ENCODE measurements around the gene PGF. TPM values are rescaled to one million over a fixed set of nuclear protein-coding genes. Genes with fewer than 3 reads are reported as not detected.
A peak's percentile ranks its signal among the peaks of the same experiment; 100 is the strongest.

The PGF gene
- total and polyA plus RNA-seq, 2 of the 13 experiments (the other 11 are each of a cell fraction or from before 2014, with no cell fraction given), result 10.7 to 27.5 TPM

DNA sequence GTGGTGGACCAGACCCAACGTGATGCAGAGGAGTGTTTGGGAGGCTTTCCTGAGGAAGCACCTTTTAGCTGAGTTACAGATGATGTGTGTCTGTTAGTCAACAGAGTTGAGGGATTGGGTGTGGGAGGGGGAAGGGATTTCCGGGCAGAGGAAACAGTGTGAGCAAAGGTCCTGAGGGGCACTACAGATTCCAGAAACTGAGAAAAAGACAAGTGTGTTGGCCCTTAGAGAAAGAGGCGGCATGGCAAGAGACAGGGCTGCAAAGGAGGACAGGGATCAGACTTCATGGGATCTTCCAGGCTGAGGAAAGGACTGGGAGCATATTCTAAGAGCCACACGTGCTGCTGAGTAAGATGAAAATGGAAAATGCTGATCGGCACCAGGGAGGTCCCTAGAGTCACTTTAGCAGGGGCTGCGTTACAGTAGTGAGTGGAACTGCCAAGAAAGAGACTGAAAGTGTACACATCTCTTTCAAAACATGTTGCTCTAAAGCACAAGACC is 22.9 kb downstream of the PGF start:
- intact Hi-C loops (cut with micrococcal nuclease; ENCODE audit: unreplicated experiment) (no loop called here), in situ Hi-C loops (cut with HindIII; ENCODE audit: extremely low pct_ligation_motif_present, low pct_unique_long_range_greater_than_20kb) (no loop called here)
- ATAC-seq (peak; percentile 41), DNase-seq (ENCODE audit: low spot score) (no peak), FAIRE-seq (peak; percentile 47)
- Histone ChIP-seq H3K79me2 (ENCODE audit: insufficient read depth, low read length) (no peaks in the 10 kb centered on the region), H3K4me2 (ENCODE audit: low read depth, low read length) (peak overlapping the region; percentile 87), H4K20me1 (ENCODE audit: insufficient read depth, low read length) (no peaks in the 10 kb centered on the region), H3K27me3 (ENCODE audit: control insufficient read depth in 1 of 2, insufficient read depth in 2 of 2, low read length in 2 of 2) (peaks cover 0 to 2% of the 10 kb centered on the region in 2 experiments; a peak in 2 of 5 replicates), H3K36me3 (replicated peaks in 1 of 2; ENCODE audit: control insufficient read depth in 1 of 2, insufficient read depth in 2 of 2, low read length in 2 of 2) (no peaks in the 10 kb centered on the region), H3K27ac (ENCODE audit: extremely low read length, insufficient read depth, low read length) (no peak overlapping the region), H3K4me1 (ENCODE audit: insufficient read depth, low read length) (peaks cover 39% of the 10 kb centered on the region), H2AFZ (ENCODE audit: low read length) (peak overlapping the region; percentile 100), H3K9ac (ENCODE audit: insufficient read depth, low read depth, low read length) (peak overlapping the region; percentile 46), H3K4me3 (replicated peaks in 1 of 3; ENCODE audit: insufficient read depth in 1 of 3, low read depth in 2 of 3, low read length in 3 of 3) (peak overlapping the region; percentile 5 to 61 (median 49); a peak in 5 of 6 replicates), H3K9me3 (ENCODE audit: low read length) (no peaks in the 10 kb centered on the region)
- ChIA-PET POLR2A (interaction anchor here (2.5 kb wide), 1 partner anchor 10 kb away, joined by 10 read pairs; the partner anchor contains the start of gene RPS6KL1), CTCF (ENCODE audit: low intra/inter-chr PET ratio, low total read pairs) (no interaction called here)
- under 1% methylated on average over 6 of the region's 6 CpGs for WGBS (ENCODE audit: low lambda C conversion rate)
- no TSS peak for BruUV-seq (replicated peaks)
- TF ChIP-seq NR2F6 (IDR thresholded peaks at IDR 0.05) (no peak), NR2F6 (CRISPR knock-in tag; IDR thresholded peaks at IDR 0.05) (peak; percentile 32; the same call in 1 of the 2 replicates), ZNF564 (CRISPR knock-in tag; IDR thresholded peaks at IDR 0.05) (no peak), MEIS2 (CRISPR knock-in tag; IDR thresholded peaks at IDR 0.05) (peak; percentile 54; the same call in 1 of the 2 replicates), FOXP1 (IDR thresholded peaks at IDR 0.05) (no peak), FOXP1 (CRISPR knock-in tag; IDR thresholded peaks at IDR 0.05) (peak; percentile 40; the same call in 1 of the 2 replicates), FOXA1 (IDR thresholded peaks at IDR 0.05) (no peak), FOXA1 (CRISPR knock-in tag; IDR thresholded peaks at IDR 0.05) (0 out of 2 replicates have a peak, but pooled peaks have one; percentile 17), AGO2 (optimal IDR thresholded peaks at IDR 0.05; ENCODE audit: low read depth, low read length) (no peak), LCORL (IDR thresholded peaks at IDR 0.05) (no peak), LCORL (CRISPR knock-in tag; IDR thresholded peaks at IDR 0.05) (peak; percentile 68), ZNF83 (CRISPR knock-in tag; IDR thresholded peaks at IDR 0.05; ENCODE audit: borderline replicate concordance) (no peak), SIX1 (CRISPR knock-in tag; IDR thresholded peaks at IDR 0.05; ENCODE audit: borderline replicate concordance) (no peak)
- TF ChIP-seq, protein P1, sequence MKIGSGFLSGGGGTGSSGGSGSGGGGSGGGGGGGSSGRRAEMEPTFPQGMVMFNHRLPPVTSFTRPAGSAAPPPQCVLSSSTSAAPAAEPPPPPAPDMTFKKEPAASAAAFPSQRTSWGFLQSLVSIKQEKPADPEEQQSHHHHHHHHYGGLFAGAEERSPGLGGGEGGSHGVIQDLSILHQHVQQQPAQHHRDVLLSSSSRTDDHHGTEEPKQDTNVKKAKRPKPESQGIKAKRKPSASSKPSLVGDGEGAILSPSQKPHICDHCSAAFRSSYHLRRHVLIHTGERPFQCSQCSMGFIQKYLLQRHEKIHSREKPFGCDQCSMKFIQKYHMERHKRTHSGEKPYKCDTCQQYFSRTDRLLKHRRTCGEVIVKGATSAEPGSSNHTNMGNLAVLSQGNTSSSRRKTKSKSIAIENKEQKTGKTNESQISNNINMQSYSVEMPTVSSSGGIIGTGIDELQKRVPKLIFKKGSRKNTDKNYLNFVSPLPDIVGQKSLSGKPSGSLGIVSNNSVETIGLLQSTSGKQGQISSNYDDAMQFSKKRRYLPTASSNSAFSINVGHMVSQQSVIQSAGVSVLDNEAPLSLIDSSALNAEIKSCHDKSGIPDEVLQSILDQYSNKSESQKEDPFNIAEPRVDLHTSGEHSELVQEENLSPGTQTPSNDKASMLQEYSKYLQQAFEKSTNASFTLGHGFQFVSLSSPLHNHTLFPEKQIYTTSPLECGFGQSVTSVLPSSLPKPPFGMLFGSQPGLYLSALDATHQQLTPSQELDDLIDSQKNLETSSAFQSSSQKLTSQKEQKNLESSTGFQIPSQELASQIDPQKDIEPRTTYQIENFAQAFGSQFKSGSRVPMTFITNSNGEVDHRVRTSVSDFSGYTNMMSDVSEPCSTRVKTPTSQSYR (CRISPR knock-in tag; IDR thresholded peaks at IDR 0.05; ENCODE audit: borderline replicate concordance), result peak; percentile 60; the same call in 1 of the 2 replicates
- TF ChIP-seq, protein P2, sequence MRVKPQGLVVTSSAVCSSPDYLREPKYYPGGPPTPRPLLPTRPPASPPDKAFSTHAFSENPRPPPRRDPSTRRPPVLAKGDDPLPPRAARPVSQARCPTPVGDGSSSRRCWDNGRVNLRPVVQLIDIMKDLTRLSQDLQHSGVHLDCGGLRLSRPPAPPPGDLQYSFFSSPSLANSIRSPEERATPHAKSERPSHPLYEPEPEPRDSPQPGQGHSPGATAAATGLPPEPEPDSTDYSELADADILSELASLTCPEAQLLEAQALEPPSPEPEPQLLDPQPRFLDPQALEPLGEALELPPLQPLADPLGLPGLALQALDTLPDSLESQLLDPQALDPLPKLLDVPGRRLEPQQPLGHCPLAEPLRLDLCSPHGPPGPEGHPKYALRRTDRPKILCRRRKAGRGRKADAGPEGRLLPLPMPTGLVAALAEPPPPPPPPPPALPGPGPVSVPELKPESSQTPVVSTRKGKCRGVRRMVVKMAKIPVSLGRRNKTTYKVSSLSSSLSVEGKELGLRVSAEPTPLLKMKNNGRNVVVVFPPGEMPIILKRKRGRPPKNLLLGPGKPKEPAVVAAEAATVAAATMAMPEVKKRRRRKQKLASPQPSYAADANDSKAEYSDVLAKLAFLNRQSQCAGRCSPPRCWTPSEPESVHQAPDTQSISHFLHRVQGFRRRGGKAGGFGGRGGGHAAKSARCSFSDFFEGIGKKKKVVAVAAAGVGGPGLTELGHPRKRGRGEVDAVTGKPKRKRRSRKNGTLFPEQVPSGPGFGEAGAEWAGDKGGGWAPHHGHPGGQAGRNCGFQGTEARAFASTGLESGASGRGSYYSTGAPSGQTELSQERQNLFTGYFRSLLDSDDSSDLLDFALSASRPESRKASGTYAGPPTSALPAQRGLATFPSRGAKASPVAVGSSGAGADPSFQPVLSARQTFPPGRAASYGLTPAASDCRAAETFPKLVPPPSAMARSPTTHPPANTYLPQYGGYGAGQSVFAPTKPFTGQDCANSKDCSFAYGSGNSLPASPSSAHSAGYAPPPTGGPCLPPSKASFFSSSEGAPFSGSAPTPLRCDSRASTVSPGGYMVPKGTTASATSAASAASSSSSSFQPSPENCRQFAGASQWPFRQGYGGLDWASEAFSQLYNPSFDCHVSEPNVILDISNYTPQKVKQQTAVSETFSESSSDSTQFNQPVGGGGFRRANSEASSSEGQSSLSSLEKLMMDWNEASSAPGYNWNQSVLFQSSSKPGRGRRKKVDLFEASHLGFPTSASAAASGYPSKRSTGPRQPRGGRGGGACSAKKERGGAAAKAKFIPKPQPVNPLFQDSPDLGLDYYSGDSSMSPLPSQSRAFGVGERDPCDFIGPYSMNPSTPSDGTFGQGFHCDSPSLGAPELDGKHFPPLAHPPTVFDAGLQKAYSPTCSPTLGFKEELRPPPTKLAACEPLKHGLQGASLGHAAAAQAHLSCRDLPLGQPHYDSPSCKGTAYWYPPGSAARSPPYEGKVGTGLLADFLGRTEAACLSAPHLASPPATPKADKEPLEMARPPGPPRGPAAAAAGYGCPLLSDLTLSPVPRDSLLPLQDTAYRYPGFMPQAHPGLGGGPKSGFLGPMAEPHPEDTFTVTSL (CRISPR knock-in tag; IDR thresholded peaks at IDR 0.05; ENCODE audit: borderline replicate concordance), result peak; percentile 44; the same call in 1 of the 2 replicates
- TF ChIP-seq, protein P3, sequence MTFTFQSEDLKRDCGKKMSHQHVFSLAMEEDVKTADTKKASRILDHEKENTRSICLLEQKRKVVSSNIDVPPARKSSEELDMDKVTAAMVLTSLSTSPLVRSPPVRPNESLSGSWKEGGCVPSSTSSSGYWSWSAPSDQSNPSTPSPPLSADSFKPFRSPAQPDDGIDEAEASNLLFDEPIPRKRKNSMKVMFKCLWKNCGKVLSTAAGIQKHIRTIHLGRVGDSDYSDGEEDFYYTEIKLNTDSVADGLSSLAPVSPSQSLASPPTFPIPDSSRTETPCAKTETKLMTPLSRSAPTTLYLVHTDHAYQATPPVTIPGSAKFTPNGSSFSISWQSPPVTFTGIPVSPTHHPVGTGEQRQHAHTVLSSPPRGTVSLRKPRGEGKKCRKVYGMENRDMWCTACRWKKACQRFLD (CRISPR knock-in tag; IDR thresholded peaks at IDR 0.05; ENCODE audit: borderline replicate concordance), result no peak
